Bronchial epithelial cell (primary cell): ENCODE measurements around the gene PHIP. TPM values are rescaled to one million over a fixed set of nuclear protein-coding genes. Genes with fewer than 3 reads are reported as not detected.
A peak's percentile ranks its signal among the peaks of the same experiment; 100 is the strongest.
"Not testable (repeated sequence)": the region's sequence is repeated elsewhere in the genome, so short reads cannot be mapped to it uniquely, and the experiment has no call there.

Experiments used
- DNase-seq: peaks from one replicate; pipeline ENCODE4 v3.0.0-alpha.2; 2010; ENCODE audit warnings: low read depth
- FAIRE-seq: peaks from 2 replicates; lab custom pipeline; 2011; peaks lifted over from hg19 to GRCh38; lab: Jason Lieb, UNC
- H3K27me3 ChIP-seq: 2 replicates; pipeline ENCODE4 v1.5.1; 2011; ENCODE audit warnings: low read length; ENCODE audit not compliant: control insufficient read depth, insufficient read depth
- H3K36me3 ChIP-seq: 2 replicates; pipeline ENCODE4 v1.5.1; 2011; ENCODE audit warnings: low read length; ENCODE audit not compliant: control insufficient read depth, insufficient read depth
- H3K4me3 ChIP-seq: 2 replicates; pipeline ENCODE4 v1.5.1; 2011; ENCODE audit warnings: mild to moderate bottlenecking, low read depth, low read length, control low read depth
- CTCF ChIP-seq: IDR thresholded peaks from 2 replicates; pipeline ENCODE4 v1.5.1; 2011; ENCODE audit warnings: mild to moderate bottlenecking, moderate library complexity, low read length, control low read depth, inconsistent platforms; ENCODE audit not compliant: insufficient read depth, severe bottlenecking
- total RNA-seq: library from RNA; depleted of rRNA; stranded (reverse); fragments of >200 nt; gene quantifications from 2 replicates; pipeline ENCODE4 v1.2.1, GENCODE V29; 2014

Gene PHIP
- total RNA-seq, 1 donor from 2014 or later = 13.2 TPM

- Histone ChIP-seq H3K27me3 (no peaks in the 10 kb centered on the region), H3K4me3 (no peak overlapping the region), H3K36me3 (no peaks in the 10 kb centered on the region)
- no peak for TF ChIP-seq CTCF
- DNase-seq = peak; percentile 76
- no peak for FAIRE-seq
These were observed 168.7 kb downstream of the PHIP start for GRCh38 chr6:78909391-78909790.

- FAIRE-seq (no peak), DNase-seq (peak; percentile 80)
- TF ChIP-seq CTCF = no peak
- Histone ChIP-seq H3K36me3 (no peaks in the 10 kb centered on the region), H3K4me3 (no peak overlapping the region), H3K27me3 (no peaks in the 10 kb centered on the region)
These were observed 169.4 kb downstream of the PHIP start for GRCh38 chr6:78908621-78909020.

- H3K27me3 ChIP-seq = no peaks in the 10 kb centered on the region
- DNase-seq = no peak
- H3K4me3 ChIP-seq = no peak overlapping the region
- TF ChIP-seq CTCF = no peak
- no peaks in the 10 kb centered on the region for H3K36me3 ChIP-seq
- no peak for FAIRE-seq
These were observed 181.8 kb downstream of the PHIP start for GRCh38 chr6:78896227-78896626.

GRCh38 chr6:78889901-78890300 lies 188.2 kb downstream of the PHIP start:
- not testable (repeated sequence) for FAIRE-seq, DNase-seq, H3K36me3 ChIP-seq, H3K27me3 ChIP-seq, H3K4me3 ChIP-seq

Other genes starting within 250 kb of the PHIP start
- gene IRAK1BP1, start 210.7 kb downstream of the PHIP start, total RNA-seq = 2.6 and 3.2 TPM in 2 replicates
- gene HMGN3, start 156.4 kb upstream of the PHIP start, total RNA-seq = 14.2 and 41.5 TPM in 2 replicates